GM12872 (cell line): Measurements from ENCODE around the gene PLOD3.

Source experiments
- TF ChIP-seq, protein P1 (sequence below): IDR thresholded peaks from 3 replicates; pipeline ENCODE4 v1.5.1; 2011; ENCODE audit warnings: low read depth, mild to moderate bottlenecking, low read length, moderate library complexity; ENCODE audit not compliant: insufficient read depth

Gene PLOD3

DNA sequence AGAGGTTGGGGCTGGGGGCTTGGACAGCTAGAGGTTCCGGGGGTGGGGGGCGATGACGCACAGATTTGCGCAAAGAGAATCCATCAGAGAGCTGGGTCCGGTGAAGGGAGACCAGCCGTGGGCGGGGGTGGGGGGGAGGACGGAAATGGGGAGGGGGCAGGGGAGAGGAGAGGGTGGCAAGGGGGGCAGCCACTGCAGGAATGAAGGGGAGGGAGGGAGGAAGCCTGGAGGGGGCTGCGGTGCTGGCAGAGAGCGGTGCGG, 50.8 kb downstream of the PLOD3 start:
- TF ChIP-seq, protein P1, sequence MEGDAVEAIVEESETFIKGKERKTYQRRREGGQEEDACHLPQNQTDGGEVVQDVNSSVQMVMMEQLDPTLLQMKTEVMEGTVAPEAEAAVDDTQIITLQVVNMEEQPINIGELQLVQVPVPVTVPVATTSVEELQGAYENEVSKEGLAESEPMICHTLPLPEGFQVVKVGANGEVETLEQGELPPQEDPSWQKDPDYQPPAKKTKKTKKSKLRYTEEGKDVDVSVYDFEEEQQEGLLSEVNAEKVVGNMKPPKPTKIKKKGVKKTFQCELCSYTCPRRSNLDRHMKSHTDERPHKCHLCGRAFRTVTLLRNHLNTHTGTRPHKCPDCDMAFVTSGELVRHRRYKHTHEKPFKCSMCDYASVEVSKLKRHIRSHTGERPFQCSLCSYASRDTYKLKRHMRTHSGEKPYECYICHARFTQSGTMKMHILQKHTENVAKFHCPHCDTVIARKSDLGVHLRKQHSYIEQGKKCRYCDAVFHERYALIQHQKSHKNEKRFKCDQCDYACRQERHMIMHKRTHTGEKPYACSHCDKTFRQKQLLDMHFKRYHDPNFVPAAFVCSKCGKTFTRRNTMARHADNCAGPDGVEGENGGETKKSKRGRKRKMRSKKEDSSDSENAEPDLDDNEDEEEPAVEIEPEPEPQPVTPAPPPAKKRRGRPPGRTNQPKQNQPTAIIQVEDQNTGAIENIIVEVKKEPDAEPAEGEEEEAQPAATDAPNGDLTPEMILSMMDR, result no peak

DNA sequence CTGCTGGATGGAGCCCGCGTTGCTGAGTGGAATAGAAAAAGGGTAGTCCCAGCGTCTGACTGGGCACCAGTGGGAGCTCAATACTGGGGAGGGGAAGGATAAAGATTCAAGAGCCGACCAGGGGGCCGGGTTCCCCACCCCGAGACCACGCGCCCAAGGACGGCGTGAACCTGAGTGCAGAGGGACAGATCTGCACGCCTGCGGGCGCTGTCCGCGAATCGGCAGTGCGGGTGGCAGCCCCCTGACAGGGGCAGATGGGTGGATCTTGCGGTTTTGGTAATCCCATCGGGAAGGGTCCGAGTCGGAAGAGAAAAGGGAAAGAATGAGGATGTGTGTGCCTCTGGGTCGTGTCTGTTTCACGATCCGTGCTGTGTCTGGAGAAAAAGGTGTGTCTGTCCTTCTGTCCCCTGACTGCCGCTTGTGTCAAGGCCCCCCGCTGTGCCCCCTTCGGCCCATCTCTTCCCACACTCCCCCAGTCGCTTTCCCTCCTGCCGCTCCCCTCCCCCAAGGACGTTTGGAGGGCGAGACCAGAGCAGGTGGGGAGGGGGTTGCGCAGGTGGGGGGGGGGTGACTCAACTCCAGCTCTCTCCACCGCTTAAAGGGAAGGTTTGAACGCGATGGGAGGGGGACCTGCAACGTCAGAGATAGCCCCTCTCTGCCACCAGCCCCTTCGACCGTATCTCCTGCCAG, 51.3 kb downstream of the PLOD3 start:
- TF ChIP-seq, protein P1, result no peak

DNA sequence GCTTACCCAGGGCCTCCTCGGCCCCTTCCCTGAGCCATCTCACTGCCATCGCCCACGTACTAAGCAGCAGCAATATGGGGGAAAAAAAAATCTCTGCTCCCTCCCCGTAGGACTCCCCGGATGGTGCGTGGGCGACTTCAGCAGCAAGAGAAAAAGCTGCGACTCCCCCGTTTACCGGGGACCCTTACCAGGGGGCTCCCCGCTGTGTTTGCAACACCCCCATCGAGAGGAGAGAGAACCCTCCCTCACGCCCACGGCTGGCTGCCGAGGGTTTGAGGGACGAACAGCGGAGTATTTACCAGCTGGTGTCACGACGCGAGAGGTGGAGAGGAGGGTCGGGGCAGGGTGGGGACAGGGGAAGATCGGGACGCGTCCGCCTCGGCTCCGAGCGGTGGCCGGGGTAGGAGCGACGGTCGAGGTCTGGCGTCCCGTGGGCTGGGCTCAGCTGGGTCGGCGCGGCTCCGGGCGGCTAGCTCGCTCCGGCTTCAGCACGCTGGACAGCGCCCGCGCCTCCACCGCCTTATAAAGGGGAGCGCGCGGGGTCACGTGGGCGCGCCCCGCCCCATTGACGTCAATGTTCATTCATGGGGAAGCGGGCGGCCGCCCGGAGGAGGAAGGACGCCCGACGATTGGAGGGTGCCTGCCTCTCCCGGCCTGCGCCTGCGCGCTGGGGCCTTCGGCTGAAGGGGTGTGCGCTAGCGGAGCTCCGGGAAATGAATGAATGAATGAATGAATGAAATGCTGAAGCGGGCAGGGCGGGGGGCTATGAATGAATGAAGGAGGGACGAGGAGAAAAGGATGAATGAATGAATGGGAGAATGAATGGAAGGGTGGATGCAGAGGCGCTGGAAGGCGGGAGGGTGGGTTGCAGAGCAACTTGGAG, 52.1 kb downstream of the PLOD3 start, which contains the start of gene VGF:
TSS of gene VGF (minus strand) at position 495 of the 883 bp plus-strand sequence. CDS start 726 bp downstream, outside the sequence.
- TF ChIP-seq, protein P1, result no peak

DNA sequence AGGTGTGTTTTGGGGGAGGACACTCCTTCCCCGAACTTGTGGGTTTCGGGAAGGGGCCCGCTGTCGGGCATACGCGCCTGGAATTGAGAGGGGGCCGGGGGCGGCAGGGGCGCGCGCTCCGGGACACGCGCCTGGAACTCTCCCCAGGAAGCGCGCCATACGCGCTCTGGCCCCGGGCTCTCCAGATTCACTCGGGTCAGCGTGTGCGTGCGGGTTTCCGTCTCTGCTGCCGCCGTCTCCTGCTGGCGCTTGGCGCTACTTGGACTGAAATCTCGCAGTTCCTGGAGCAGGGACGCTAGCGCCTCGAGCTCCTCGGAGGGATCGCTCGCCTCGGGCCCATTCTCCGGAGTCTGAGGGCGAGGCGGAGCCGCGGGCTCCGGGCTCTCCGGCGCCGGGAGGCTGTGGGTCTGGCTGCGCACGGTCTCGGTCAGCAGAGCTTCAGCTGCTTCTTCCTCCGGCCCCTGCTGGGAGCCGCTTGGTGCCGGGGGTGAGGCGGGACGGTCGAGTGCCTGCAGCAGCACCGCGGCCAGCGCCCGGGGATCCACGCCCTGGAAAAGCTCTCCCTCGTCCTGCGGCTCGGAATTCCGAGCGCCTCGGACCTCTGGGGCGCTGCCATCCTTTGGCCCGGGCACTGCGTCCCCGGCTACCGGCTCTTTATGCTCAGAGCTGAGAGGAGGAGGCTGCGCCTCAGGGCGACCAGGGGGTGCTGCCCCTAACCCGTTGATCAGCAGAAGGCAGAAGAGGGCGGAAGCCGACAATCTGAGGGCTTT, 53.1 kb downstream of the PLOD3 start:
- TF ChIP-seq, protein P1, result no peak

DNA sequence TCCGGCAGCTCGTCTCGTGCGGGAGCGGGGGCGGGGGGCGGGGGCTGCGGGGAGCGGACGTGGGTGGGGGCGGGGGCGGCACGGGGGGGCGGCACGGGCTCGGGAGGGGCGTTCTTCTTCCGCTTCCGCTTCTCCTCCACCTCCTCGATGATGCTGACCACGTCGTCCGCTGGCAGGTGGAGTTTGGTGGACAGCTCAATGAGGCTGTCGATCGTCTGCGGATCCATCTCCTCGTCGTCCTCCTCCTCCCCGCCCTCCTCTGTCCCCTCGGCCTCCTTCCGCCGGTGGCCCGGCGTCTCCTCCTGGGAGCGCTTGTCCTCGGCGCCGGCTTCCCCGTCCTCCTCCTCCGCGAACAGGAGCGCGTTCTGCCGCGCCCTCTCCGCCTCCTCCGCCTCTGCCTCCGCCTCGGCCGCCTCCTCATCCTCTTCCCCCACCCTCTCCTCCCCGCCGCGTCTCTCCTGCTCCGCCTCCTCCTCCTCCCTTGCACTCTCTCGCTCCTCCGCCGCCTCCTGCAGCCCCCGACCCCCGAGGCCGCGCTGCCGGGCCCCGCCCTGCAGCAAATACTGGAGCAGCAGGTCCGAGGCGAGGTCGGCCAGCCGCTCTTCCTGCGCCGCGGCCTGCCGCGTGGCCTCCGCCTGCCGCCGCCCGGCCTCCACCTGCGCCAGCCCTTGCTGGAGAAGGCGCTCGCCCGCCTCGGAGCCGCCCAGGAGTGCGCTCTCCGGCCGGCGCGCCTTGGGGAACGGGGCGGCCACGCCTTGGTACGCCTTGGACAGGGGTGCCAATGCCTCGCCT, 53.9 kb downstream of the PLOD3 start:
- TF ChIP-seq, protein P1, result no peak

DNA sequence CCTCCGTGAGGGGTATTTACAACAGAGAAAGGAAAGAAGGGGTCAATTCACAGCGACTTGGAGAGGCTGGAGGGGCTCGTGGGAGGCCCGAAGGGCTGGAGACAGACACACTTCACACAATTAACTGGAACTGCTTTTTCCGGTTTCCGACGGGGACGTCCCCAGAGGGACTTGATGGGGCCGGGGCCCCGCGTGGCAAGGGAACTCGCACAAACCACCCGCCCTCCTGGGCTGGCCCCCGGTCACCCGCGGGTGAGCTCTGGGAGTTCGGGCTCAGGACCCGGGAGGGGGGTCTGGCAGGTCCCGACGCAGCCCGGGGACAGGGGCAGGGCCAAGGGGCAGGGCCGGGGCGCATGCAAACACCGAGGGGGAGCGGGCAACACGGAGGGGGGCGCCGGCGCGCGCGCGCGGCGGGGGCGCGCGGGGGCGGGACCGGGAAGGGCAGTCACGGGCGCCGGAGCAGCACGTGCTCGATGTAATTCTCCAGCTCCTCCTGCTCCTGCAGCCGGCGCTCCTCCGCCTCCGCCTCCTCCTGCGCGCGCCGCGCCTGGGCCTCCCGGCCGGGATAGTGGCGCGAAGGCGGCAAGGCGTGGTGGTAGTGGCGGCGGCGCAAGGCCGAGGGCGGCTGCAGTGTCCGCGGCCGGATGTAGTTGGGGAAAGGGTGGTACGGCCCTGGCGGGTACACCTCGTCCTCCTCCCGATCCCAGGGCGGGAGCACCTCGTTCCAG, 54.7 kb downstream of the PLOD3 start:
- TF ChIP-seq, protein P1, result no peak
